Progenitor cell of endocrine pancreas (in vitro differentiated cells): Measurements from ENCODE around the gene KCNQ1. TPM values are rescaled to one million over a fixed set of nuclear protein-coding genes. Genes with fewer than 3 reads are reported as not detected.

ENCODE experiments used
- DNase-seq: peaks from one replicate; pipeline ENCODE4 v3.0.0; 2021; ENCODE audit warnings: low spot score; ENCODE audit not compliant: unreplicated experiment
- H3K27ac Mint-ChIP-seq: 2 replicates; pipeline ENCODE4 v1.8.0; 2021; ENCODE audit warnings: mild to moderate bottlenecking, moderate library complexity, mixed read lengths
- H3K27me3 Mint-ChIP-seq: 2 replicates; pipeline ENCODE4 v1.8.0; 2021; ENCODE audit warnings: mixed read lengths
- H3K36me3 Mint-ChIP-seq: 2 replicates; pipeline ENCODE4 v1.8.0; 2022; ENCODE audit warnings: mixed read lengths; ENCODE audit not compliant: insufficient read depth
- H3K4me1 Mint-ChIP-seq: 2 replicates; pipeline ENCODE4 v1.8.0; 2021; ENCODE audit warnings: low read depth, mixed read lengths
- H3K4me3 Mint-ChIP-seq: 2 replicates; pipeline ENCODE4 v1.8.0; 2021; ENCODE audit warnings: low read depth, mild to moderate bottlenecking, moderate library complexity, mixed read lengths
- H3K9me3 Mint-ChIP-seq: 2 replicates; pipeline ENCODE4 v1.8.0; 2021; ENCODE audit warnings: low read depth, mixed read lengths
- total RNA-seq: library from RNA; stranded (reverse); gene quantifications from 2 replicates; pipeline ENCODE4 v1.2.1, GENCODE V29; 2021
- TF ChIP-seq, protein P1 (sequence below): fragments of 200-600 bp; sonication (generic); IDR thresholded peaks from one replicate; pipeline ENCODE4 v1.5.0; 2021; ENCODE audit warnings: antibody characterized with exemption, mild to moderate bottlenecking; ENCODE audit not compliant: unreplicated experiment

The KCNQ1 gene
- total RNA-seq, 1 donor from 2014 or later, result 3.3 TPM

DNA sequence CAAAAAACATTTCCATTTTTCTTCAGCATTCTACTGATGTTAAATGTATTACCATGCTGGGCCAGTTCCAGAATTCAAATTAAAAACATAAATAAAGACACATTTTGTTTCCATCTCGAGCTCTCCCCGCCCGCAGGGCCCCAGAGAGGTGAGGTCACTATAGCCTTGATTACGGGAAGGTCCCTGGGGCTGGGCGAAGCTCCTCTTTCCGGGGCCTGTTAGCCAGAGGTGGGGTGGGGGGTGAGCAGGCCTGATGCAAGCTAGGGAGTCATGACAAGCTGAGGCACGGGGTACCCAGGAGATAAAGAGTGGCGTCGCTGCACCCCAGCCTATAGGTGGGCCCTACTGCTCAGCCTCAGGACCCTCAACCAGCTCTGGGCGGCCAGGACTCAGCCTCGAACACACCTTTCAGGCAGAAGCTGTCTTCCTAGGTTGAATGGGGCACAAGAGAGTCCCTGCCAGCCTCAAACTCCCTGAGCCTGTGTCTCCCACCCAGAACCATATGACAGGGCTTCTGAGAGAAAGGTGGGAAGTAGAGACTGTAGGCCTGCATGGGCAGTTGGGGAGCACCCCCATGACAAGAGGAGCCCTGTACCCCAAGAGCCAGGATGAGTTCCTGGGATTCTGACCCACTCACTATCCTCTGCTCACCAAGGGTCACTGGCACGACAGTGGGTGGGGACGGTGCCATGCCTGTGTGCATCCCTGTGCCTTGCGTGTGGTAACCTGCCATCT, 220.2 kb downstream of the KCNQ1 start:
- H3K4me1 Mint-ChIP-seq, result peaks cover 15% of the 10 kb centered on the region
- no peak overlapping the region for H3K27ac Mint-ChIP-seq
- peaks cover 18% of the 10 kb centered on the region for H3K9me3 Mint-ChIP-seq
- peaks cover 46% of the 10 kb centered on the region for H3K36me3 Mint-ChIP-seq
- H3K27me3 Mint-ChIP-seq, result no peaks in the 10 kb centered on the region
- no peak overlapping the region for H3K4me3 Mint-ChIP-seq
- DNase-seq, result peak; percentile 7
- TF ChIP-seq, protein P1, sequence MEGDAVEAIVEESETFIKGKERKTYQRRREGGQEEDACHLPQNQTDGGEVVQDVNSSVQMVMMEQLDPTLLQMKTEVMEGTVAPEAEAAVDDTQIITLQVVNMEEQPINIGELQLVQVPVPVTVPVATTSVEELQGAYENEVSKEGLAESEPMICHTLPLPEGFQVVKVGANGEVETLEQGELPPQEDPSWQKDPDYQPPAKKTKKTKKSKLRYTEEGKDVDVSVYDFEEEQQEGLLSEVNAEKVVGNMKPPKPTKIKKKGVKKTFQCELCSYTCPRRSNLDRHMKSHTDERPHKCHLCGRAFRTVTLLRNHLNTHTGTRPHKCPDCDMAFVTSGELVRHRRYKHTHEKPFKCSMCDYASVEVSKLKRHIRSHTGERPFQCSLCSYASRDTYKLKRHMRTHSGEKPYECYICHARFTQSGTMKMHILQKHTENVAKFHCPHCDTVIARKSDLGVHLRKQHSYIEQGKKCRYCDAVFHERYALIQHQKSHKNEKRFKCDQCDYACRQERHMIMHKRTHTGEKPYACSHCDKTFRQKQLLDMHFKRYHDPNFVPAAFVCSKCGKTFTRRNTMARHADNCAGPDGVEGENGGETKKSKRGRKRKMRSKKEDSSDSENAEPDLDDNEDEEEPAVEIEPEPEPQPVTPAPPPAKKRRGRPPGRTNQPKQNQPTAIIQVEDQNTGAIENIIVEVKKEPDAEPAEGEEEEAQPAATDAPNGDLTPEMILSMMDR, result no peak

DNA sequence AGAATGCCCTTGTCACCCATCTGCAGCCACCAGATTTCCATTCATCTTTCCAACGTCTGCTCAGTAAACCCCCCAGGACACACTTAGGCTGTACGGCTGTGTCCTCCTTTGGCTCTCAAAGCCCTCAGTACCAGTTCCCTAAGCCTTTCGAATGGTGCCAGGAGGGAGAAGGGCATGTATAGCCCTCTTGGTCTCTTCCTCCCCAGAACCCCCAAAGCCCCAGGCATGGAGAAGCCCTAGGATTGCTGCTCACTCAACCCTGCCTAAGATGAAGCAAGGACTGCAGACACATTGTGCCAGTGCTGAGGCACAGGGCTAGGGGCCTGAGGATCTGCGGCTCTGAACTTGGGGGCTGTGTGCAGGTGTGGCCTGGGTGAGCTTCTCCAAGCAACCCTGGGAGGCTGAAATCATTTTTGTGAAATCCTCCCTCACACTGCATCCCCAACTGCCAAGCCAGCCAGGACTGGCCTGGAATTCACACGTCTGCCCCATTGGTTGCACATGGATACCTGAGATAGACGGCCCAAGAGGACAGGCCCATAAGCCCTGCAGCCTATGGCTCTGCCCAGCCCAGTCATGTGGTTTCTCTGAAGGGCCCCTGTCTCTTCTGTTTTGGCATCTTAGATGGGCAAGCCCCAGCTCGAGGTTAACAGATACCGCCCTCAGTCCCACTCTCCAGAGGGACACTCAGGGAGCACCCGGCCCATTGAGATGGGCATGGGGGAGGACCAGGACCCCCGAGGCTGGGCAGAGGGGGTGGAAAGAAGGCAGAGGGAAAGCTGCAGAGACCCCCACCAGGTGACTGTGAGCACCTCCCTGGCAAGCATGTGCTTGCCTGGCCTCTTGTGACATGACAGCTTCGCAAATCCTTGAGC, 221.0 kb downstream of the KCNQ1 start:
- no peak overlapping the region for H3K4me3 Mint-ChIP-seq
- peak; percentile 3 for DNase-seq
- peaks cover 13% of the 10 kb centered on the region for H3K9me3 Mint-ChIP-seq
- H3K4me1 Mint-ChIP-seq, result peaks cover 20% of the 10 kb centered on the region
- peaks cover 41% of the 10 kb centered on the region for H3K36me3 Mint-ChIP-seq
- no peak overlapping the region for H3K27ac Mint-ChIP-seq
- no peaks in the 10 kb centered on the region for H3K27me3 Mint-ChIP-seq
- TF ChIP-seq, protein P1, result no peak

DNA sequence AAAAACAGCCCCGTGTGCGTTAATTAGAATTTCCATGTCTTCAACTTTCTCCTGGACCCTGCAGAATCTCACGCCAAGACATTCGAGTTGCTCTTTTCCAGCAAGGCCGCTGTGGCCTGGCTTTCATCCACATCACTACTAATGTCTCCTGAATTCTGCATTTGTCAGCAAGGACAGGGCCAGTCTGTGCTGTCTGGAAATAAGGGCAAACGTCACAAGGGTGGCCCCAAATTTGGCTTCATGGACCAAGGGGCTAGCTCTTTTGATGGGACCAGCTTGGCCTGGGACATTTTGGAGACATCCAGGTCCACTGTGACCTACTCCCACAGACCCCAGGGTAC, 221.6 kb downstream of the KCNQ1 start:
- Mint-ChIP-seq H3K27me3 (no peaks in the 10 kb centered on the region), H3K4me1 (peaks cover 20% of the 10 kb centered on the region), H3K36me3 (peaks cover 36% of the 10 kb centered on the region), H3K27ac (no peak overlapping the region), H3K9me3 (peaks cover 9% of the 10 kb centered on the region), H3K4me3 (no peak overlapping the region)
- peak; percentile 5 for DNase-seq
- TF ChIP-seq, protein P1, result no peak

DNA sequence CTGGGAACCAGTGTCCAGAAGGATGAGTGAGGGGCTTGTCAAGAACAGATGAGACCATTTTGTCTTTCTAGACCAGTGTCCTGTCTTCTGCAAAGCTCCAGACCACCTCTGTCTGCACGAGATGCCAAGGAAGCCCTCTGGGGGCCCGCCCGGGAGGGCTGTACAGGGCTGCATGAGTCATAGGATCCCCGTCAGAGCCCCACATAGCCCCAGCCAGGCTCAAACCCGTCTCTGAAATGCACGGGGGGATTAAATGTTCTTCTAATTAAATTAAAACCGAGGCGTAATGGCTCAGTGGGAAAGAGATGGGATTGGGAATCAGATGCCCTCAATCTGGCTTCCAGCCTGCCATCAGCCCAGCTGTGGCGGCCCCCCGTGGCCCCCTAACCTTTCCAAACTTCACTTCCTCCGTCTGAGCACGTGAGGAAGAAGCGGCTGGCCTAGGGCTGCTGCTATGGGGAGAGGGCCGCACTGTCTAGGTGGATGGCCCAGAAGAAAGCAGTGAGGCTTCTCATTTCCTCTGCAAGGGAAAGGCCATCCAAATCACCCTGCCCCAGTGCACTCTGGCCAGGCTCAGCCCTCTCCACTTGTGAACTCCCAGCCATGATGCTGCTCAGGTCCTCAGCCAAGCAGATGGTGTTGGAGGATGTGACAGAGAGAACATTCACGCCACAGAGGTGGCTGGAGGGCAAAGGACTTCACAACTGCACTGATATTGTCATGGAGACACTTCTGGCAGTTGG, 222.2 kb downstream of the KCNQ1 start:
- H3K27me3 Mint-ChIP-seq, result no peaks in the 10 kb centered on the region
- no peak overlapping the region for H3K27ac Mint-ChIP-seq
- H3K4me1 Mint-ChIP-seq, result peaks cover 20% of the 10 kb centered on the region
- H3K36me3 Mint-ChIP-seq, result peaks cover 34% of the 10 kb centered on the region
- peak; percentile 6 for DNase-seq
- no peak overlapping the region for H3K4me3 Mint-ChIP-seq
- TF ChIP-seq, protein P1, result no peak
- H3K9me3 Mint-ChIP-seq, result peaks cover 9% of the 10 kb centered on the region

DNA sequence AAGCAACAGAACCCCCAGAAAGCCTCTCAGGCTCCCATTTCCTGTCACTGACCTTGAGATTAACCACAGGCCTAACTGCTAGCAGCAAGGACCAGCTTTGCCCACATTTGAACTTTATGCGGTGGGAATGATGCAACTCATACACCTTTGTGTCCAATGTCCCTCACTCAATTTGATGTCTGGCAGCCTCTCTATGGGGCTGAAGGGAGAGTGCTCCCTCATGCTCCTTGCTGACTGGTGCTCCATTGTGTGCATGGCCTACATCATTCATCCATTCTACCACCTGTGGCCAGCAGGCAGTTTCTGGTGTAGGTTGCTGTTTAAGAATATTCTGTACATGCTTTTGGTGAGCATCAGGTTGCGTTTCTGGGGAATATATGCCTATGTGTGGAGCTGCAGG, 223.1 kb downstream of the KCNQ1 start:
- no peak overlapping the region for H3K27ac Mint-ChIP-seq
- no peak overlapping the region for H3K4me3 Mint-ChIP-seq
- peaks cover 20% of the 10 kb centered on the region for H3K4me1 Mint-ChIP-seq
- TF ChIP-seq, protein P1, result no peak
- no peaks in the 10 kb centered on the region for H3K27me3 Mint-ChIP-seq
- H3K9me3 Mint-ChIP-seq, result peaks cover 5% of the 10 kb centered on the region
- peaks cover 27% of the 10 kb centered on the region for H3K36me3 Mint-ChIP-seq
- no peak for DNase-seq
